Measurements from ENCODE around the gene SLBP.

The SLBP gene

GRCh38 chr4:1655676-1656075, 56.4 kb downstream of the SLBP start:
- no peak overlapping the region for H3K4me3 ChIP-seq (ENCODE audit: low read depth, low read length)
- DNase-seq (ENCODE audit: low read depth): no peak
- no peak for TF ChIP-seq CTCF (IDR thresholded peaks at IDR 0.05; ENCODE audit: insufficient read depth, low read depth, low read length, missing control alignments)

- no peak for TF ChIP-seq CTCF (IDR thresholded peaks at IDR 0.05; ENCODE audit: insufficient read depth, low read depth, low read length, missing control alignments)
- DNase-seq (ENCODE audit: low read depth): no peak
- H3K4me3 ChIP-seq (ENCODE audit: low read depth, low read length): no peak overlapping the region
These were observed 57.0 kb downstream of the SLBP start for GRCh38 chr4:1655081-1655480.

- no peak overlapping the region for H3K4me3 ChIP-seq (ENCODE audit: low read depth, low read length)
- no peak for DNase-seq (ENCODE audit: low read depth)
- TF ChIP-seq CTCF (IDR thresholded peaks at IDR 0.05; ENCODE audit: insufficient read depth, low read depth, low read length, missing control alignments): no peak
These were observed 57.7 kb downstream of the SLBP start for GRCh38 chr4:1654216-1654955.

- TF ChIP-seq CTCF (IDR thresholded peaks at IDR 0.05; ENCODE audit: insufficient read depth, low read depth, low read length, missing control alignments): no peak
- DNase-seq (ENCODE audit: low read depth): no peak
- H3K4me3 ChIP-seq (ENCODE audit: low read depth, low read length): no peak overlapping the region
These were observed 58.3 kb downstream of the SLBP start for GRCh38 chr4:1653776-1654175.

GRCh38 chr4:1652088-1652487, 60.0 kb downstream of the SLBP start:
- H3K4me3 ChIP-seq (ENCODE audit: low read depth, low read length): no peak overlapping the region
- no peak for TF ChIP-seq CTCF (IDR thresholded peaks at IDR 0.05; ENCODE audit: insufficient read depth, low read depth, low read length, missing control alignments)
- no peak for DNase-seq (ENCODE audit: low read depth)

- no peak overlapping the region for H3K4me3 ChIP-seq (ENCODE audit: low read depth, low read length)
- no peak for DNase-seq (ENCODE audit: low read depth)
- no peak for TF ChIP-seq CTCF (IDR thresholded peaks at IDR 0.05; ENCODE audit: insufficient read depth, low read depth, low read length, missing control alignments)
These were observed 60.5 kb downstream of the SLBP start for GRCh38 chr4:1651609-1652008.

GRCh38 chr4:1648962-1649361, 63.2 kb downstream of the SLBP start:
- TF ChIP-seq CTCF (IDR thresholded peaks at IDR 0.05; ENCODE audit: insufficient read depth, low read depth, low read length, missing control alignments): no peak
- no peak overlapping the region for H3K4me3 ChIP-seq (ENCODE audit: low read depth, low read length)
- DNase-seq (ENCODE audit: low read depth): no peak

All from GM12865 (cell line).